ENCODE measurements around the gene KLHL6. TPM values are rescaled to one million over a fixed set of nuclear protein-coding genes. Genes with fewer than 3 reads are reported as not detected.

The KLHL6 gene
- total RNA-seq, result 1 to 10 TPM in 1 of 4 donors, under 1 TPM in 3; 0.10 to 1.4 (median 0.39) TPM

- Histone ChIP-seq H3K4me1 (no peaks in the 10 kb centered on the region), H3K9me3 (no peaks in the 10 kb centered on the region), H3K27me3 (no peaks in the 10 kb centered on the region), H3K36me3 (no peaks in the 10 kb centered on the region), H3K27ac (no peak within 1 kb of the TSS), H3K4me3 (peak within 1 kb of the TSS; percentile 19)
- 73% methylated on average over 9 of the region's 9 CpGs for WGBS
- no peak for TF ChIP-seq POLR2AphosphoS5 (IDR thresholded peaks at IDR 0.05)
- TF ChIP-seq CTCF (IDR thresholded peaks at IDR 0.05), result no peak
- no peak for TF ChIP-seq EP300 (IDR thresholded peaks at IDR 0.05)
- peak in 1 of 2 donors; percentile 30 for TF ChIP-seq POLR2A (IDR thresholded peaks at IDR 0.05)
- no peak for DNase-seq (ENCODE audit: low spot score in 2 of 2)
Observed at GRCh38 chr3:183555541-183556081, at the start of gene KLHL6. Gene KLHL6 (minus strand): TSS chr3:183555706. CDS start chr3:183555653, 53 bp downstream.

- 56% methylated on average over 1 of the region's 1 CpG for WGBS
- no peaks in the 10 kb centered on the region for H3K36me3 ChIP-seq
Observed at GRCh38 chr3:183597959-183598358, 42.5 kb upstream of the KLHL6 start.

GRCh38 chr3:183594636-183595035 is 39.1 kb upstream of the KLHL6 start:
- Histone ChIP-seq H3K36me3 (no peaks in the 10 kb centered on the region), H3K27ac (no peak overlapping the region), H3K4me3 (no peak overlapping the region), H3K4me1 (no peaks in the 10 kb centered on the region), H3K9me3 (no peaks in the 10 kb centered on the region), H3K27me3 (no peaks in the 10 kb centered on the region)
- WGBS, result 74% methylated on average over 2 of the region's 2 CpGs
- TF ChIP-seq POLR2A (IDR thresholded peaks at IDR 0.05) (no peak), CTCF (IDR thresholded peaks at IDR 0.05) (no peak), POLR2AphosphoS5 (IDR thresholded peaks at IDR 0.05) (no peak), EP300 (IDR thresholded peaks at IDR 0.05) (no peak)
- peak in 1 of 2 donors; percentile 18 for DNase-seq (ENCODE audit: low spot score in 2 of 2)

More at GRCh38 chr3:183597959-183598358, 42.5 kb upstream of the KLHL6 start:
- TF ChIP-seq POLR2A (IDR thresholded peaks at IDR 0.05) (no peak), EP300 (IDR thresholded peaks at IDR 0.05) (no peak), CTCF (IDR thresholded peaks at IDR 0.05) (no peak), POLR2AphosphoS5 (IDR thresholded peaks at IDR 0.05) (no peak)
- Histone ChIP-seq H3K9me3 (no peaks in the 10 kb centered on the region), H3K27me3 (no peaks in the 10 kb centered on the region), H3K4me3 (no peak overlapping the region), H3K27ac (no peak overlapping the region), H3K4me1 (no peaks in the 10 kb centered on the region)
- DNase-seq (ENCODE audit: low spot score in 2 of 2), result no peak

GRCh38 chr3:183592821-183593220 is 37.3 kb upstream of the KLHL6 start:
- WGBS, result 95% methylated on average over 7 of the region's 7 CpGs
- DNase-seq (ENCODE audit: low spot score in 2 of 2), result peak in 1 of 2 donors; percentile 47
- TF ChIP-seq CTCF (IDR thresholded peaks at IDR 0.05) (no peak), EP300 (IDR thresholded peaks at IDR 0.05) (no peak), POLR2AphosphoS5 (IDR thresholded peaks at IDR 0.05) (no peak), POLR2A (IDR thresholded peaks at IDR 0.05) (no peak)
- H3K4me3 ChIP-seq, result no peak overlapping the region
- H3K4me1 ChIP-seq, result no peaks in the 10 kb centered on the region
- no peaks in the 10 kb centered on the region for H3K36me3 ChIP-seq
- H3K27me3 ChIP-seq, result no peaks in the 10 kb centered on the region
- no peaks in the 10 kb centered on the region for H3K9me3 ChIP-seq
- H3K27ac ChIP-seq, result no peak overlapping the region

GRCh38 chr3:183591881-183592521 is 36.5 kb upstream of the KLHL6 start:
- DNase-seq (ENCODE audit: low spot score in 2 of 2), result no peak
- no peaks in the 10 kb centered on the region for H3K27me3 ChIP-seq
- 71% methylated on average over 6 of the region's 6 CpGs for WGBS
- H3K36me3 ChIP-seq, result no peaks in the 10 kb centered on the region
- TF ChIP-seq EP300 (IDR thresholded peaks at IDR 0.05) (no peak), POLR2AphosphoS5 (IDR thresholded peaks at IDR 0.05) (no peak), POLR2A (IDR thresholded peaks at IDR 0.05) (no peak), CTCF (IDR thresholded peaks at IDR 0.05) (no peak)
- no peak overlapping the region for H3K27ac ChIP-seq
- H3K9me3 ChIP-seq, result no peaks in the 10 kb centered on the region
- no peak overlapping the region for H3K4me3 ChIP-seq
- H3K4me1 ChIP-seq, result no peaks in the 10 kb centered on the region

All from suprapubic skin (tissue), 4 donors.